CD4-positive, alpha-beta T cell treated with Interleukin-17A for 4 hours (primary cell): ENCODE results near the gene ENG.
"Not testable (repeated sequence)": the region's sequence is repeated elsewhere in the genome, so short reads cannot be mapped to it uniquely, and the experiment has no call there.

Source experiments
- DNase-seq: peaks from one replicate; pipeline ENCODE4 v3.0.0-alpha.2; 2020; ENCODE audit warnings: mixed read lengths

The ENG gene

GRCh38 chr9:127863191-127863621, 8.7 kb upstream of the ENG start:
- no peak for DNase-seq

GRCh38 chr9:127862075-127863011, 7.9 kb upstream of the ENG start:
- DNase-seq = peak; percentile 69

DNA sequence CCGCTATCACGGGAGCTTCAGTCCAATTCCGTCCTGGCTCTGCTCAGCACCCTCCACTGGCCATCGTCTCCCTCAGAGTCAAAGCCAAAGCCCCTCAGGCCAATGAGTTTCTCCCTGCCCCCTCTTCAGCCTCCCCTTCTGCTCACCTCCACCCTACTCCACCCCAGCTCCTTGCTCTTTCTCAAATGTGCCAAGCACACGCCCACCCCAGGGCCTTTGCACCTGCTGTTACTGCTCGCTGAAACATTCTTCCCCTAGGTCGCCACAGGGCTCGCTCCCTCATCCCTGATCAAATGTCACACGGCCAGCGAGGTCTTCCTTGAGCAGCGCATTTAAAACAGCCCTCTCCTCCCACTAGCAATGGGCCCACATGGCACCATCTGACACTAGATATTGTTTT, 6.3 kb upstream of the ENG start:
- DNase-seq = no peak

GRCh38 chr9:127860260-127860659, 5.8 kb upstream of the ENG start:
- no peak for DNase-seq

GRCh38 chr9:127858041-127858512, 3.6 kb upstream of the ENG start:
- no peak for DNase-seq

- DNase-seq = no peak
These were observed 2.8 kb upstream of the ENG start for GRCh38 chr9:127857278-127857677.

DNA sequence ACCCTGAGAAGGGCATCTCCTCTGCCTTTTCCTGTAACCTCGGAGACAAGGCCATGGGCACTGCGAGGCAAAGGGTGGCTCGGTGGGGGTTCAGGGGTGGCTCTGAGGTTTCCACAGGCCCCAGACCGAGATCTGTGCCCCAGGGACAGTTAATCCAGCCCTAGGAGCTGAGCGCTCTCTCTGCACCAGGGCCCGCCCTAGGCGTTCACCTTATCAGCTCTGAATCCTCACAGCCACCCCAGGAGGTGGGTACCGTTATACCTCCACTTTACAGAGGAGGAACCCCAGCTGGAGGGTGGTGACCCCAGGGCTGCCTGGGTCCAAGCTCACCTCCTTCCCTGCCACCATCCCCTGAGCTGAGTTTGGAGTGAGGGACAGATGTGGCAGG, 2.3 kb upstream of the ENG start:
- DNase-seq = no peak

- no peak for DNase-seq
These were observed 1.8 kb upstream of the ENG start for GRCh38 chr9:127856094-127856728.

DNA sequence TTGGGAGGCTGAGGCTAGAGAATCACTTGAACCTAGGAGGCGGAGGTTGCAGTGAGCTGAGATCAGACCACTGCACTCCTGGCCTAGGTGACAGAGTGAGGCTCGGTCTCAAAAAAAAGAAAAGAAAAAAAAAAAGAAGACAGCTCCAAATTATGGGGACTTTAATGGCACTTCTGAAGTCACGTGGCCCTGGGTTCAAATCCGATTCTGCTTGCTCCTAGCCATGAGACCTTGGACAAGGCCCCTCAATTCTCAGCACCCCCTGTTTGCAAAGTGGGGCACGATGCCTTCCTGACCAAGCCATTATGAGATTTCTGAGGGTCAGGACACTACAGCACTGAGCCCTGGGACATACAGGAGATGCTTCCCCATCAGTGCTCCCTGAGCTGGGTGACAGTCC, 1.1 kb upstream of the ENG start:
- DNase-seq = no peak

DNA sequence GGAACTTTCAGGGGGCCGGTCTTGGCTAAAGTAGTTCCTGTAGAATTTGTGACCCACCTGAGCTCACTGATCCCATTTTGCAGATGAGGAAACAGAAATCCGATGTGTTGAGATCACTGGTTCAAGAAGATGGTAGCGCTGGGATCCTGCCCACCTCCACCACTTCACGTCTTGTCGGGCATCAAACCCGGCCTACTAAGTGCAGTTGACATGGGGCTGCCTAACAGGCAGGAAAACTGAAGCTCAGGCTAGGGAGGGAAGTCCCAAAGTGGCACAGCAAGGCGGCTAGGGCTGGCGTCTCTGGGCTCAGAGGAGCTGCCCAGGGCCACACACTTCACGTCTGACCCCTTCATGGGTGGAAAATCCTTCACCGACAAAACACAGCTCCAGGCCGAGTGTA, 502 bp upstream of the ENG start:
- DNase-seq = no peak

GRCh38 chr9:127853312-127854183, 910 bp downstream of the ENG start:
- peak; percentile 29 for DNase-seq

DNA sequence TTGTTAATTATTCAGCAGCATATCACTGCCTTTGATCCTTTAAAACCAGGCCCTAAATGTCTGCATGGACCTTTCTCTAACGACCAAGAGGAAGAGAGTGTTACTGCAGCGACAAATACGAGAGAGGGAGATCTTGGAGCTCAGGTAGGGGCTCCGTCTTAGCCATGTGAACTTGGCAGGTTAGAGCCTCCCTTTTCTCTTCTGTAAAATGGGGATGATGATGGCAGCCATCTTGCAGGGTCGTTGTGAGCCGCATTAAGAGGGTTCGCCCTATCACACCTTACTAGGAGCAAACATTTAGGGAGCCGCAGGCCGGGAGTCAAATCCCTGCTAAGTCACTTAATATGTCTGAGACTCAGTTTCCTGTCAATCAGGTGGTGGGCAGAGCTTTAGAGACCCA, 1.6 kb downstream of the ENG start:
- no peak for DNase-seq

- DNase-seq = no peak
These were observed 4.1 kb downstream of the ENG start for GRCh38 chr9:127850286-127850830.

GRCh38 chr9:127848756-127849504, 5.5 kb downstream of the ENG start:
- no peak for DNase-seq

- no peak for DNase-seq
These were observed 6.4 kb downstream of the ENG start for GRCh38 chr9:127847833-127848755.

- DNase-seq = no peak
These were observed 7.3 kb downstream of the ENG start for GRCh38 chr9:127847178-127847510.

DNA sequence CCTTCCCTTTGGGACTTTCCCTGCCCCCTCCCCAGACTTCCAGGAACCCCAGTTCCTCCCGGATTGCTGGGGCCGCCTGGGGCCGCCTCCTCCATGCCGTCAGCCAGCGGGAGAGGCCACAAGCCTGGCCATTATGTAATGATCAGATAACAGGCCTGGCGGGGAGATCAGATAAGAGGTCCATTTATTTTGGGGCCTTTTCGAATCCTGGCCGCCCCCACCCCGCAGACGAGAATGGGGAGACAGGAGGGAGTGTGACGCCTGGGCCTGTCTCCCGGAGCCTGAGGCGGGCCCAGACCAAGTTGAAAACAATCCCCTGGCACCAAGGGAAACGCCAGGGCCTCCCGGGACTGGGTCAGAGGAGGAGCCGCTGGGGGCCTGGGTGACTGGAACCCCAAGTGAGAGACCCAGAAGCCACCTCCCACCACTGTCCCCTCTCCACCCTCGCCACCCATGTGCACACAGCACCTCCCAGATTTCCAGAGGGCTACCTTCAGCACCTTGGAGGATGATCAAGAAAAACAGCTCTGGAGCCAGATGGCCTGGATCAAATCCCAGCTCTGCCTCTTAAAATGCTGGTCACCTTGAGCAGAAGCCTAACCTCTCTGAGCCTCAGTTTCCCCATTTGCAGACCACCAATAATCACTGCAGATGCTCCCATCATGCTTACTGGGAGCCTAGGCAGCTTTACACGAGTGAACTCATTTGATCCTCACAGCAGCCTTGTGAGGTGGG, 7.8 kb downstream of the ENG start:
- DNase-seq = no peak

DNA sequence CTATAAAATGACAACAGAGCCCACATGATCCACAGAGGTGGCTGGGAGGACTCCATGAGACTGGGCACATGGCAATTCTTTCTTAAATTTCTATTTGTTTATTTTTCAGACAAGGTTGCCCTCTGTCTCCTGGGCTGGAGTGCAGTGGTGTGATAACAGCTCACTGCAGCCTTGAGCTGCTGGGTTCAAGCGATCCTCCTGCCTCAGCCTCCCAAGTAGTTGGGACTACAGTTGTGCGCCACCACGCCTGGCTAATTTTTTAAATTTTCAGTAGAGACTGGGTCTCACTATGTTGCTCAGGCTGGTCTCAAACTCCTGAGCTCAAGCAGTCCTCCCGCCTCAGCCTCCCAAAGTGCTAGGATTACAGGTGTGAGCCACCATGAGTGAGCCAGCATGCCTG, 8.8 kb downstream of the ENG start:
- DNase-seq = not testable (repeated sequence)

GRCh38 chr9:127844821-127845359, 9.6 kb downstream of the ENG start:
- DNase-seq = no peak
